A549 (cell line): ENCODE results near the gene TUBG2. TPM values are rescaled to one million over a fixed set of nuclear protein-coding genes. Genes with fewer than 3 reads are reported as not detected.
"Not testable (repeated sequence)": the region's sequence is repeated elsewhere in the genome, so short reads cannot be mapped to it uniquely, and the experiment has no call there.

Source experiments
- ATAC-seq, 2 experiments: fragments of 200-7000 bp in 1 of 2; fragments of >200 bp in 1 of 2; cut with Nextera tagmentation in 1 of 2; cut with Tn5 transposase in 1 of 2; 3 replicates each; pipeline versions ENCODE4 v1.8.0 to v1.9.1; 2018 to 2020; ENCODE audit warnings: mild to moderate bottlenecking in 1 of 2, moderate library complexity in 1 of 2
- CTCF ChIA-PET: fragments of 300-600 bp; sonication (Branson Sonifier 250); formaldehyde crosslinking; extraction: SDS; loops from one replicate; lab custom pipeline; 2021; ENCODE audit warnings: antibody characterized with exemption, inconsistent platforms; lab: Yijun Ruan, JAX
- POLR2A ChIA-PET: fragments of 350-600 bp; formaldehyde crosslinking; extraction: SDS; loops from one replicate; lab custom pipeline; 2021; ENCODE audit warnings: antibody characterized with exemption, inconsistent platforms; lab: Yijun Ruan, JAX
- DNase-seq, 2 experiments: peaks; one replicate each; pipeline versions ENCODE4 v3.0.0 to v3.0.0-alpha.2; 2011 to 2016; ENCODE audit warnings: low read depth in 1 of 2, low spot score in 1 of 2
- FAIRE-seq: peaks from 2 replicates; lab custom pipeline; 2011; peaks lifted over from hg19 to GRCh38; lab: Jason Lieb, UNC
- H3K27ac ChIP-seq, 2 experiments: fragments of >200 bp; sonication (Bioruptor Twin); formaldehyde crosslinking; 3 replicates each; pipeline ENCODE4 v1.5.1; 2016 to 2017
- H3K4me1 ChIP-seq: fragments of >200 bp; sonication (Bioruptor Twin); formaldehyde crosslinking; 3 replicates; pipeline ENCODE4 v1.6.1; 2016
- H3K4me2 ChIP-seq: fragments of >200 bp; sonication (Bioruptor Twin); formaldehyde crosslinking; 3 replicates; pipeline ENCODE4 v1.6.1; 2016
- H3K4me3 ChIP-seq: fragments of >200 bp; sonication (Bioruptor Twin); formaldehyde crosslinking; 3 replicates; pipeline ENCODE4 v1.5.1; 2016
- H3K9me3 ChIP-seq: fragments of >200 bp; sonication (Bioruptor Twin); formaldehyde crosslinking; 3 replicates; pipeline ENCODE4 v1.6.1; 2016
- ATOH8 ChIP-seq: fragments of 250-450 bp; sonication (Bioruptor Pico); IDR thresholded peaks from 2 replicates; pipeline ENCODE4 v1.5.0; 2020; ENCODE audit warnings: low read depth, mild to moderate bottlenecking, moderate library complexity
- BHLHE40 ChIP-seq: IDR thresholded peaks from 2 replicates; pipeline ENCODE4 v1.6.1; 2012; ENCODE audit warnings: low read depth, low read length, inconsistent platforms
- CBX8 ChIP-seq: fragments of 200-600 bp; sonication (generic); IDR thresholded peaks from 2 replicates; pipeline ENCODE4 v1.6.1; 2016
- FOSL2 ChIP-seq, 2 experiments: fragments of 450-650 bp in 1 of 2; fragments of >200 bp in 1 of 2; sonication (Bioruptor Twin) in 1 of 2; formaldehyde crosslinking; IDR thresholded peaks; 2 replicates each; pipeline versions ENCODE4 v1.5.0 to v1.6.1; 2016 to 2020; ENCODE audit warnings: mild to moderate bottlenecking in 1 of 2, moderate library complexity in 1 of 2
- HMGXB4 ChIP-seq: fragments of 250-450 bp; sonication (Bioruptor Pico); IDR thresholded peaks from 2 replicates; pipeline ENCODE4 v1.5.0; 2021; ENCODE audit warnings: mild to moderate bottlenecking, moderate library complexity, borderline replicate concordance
- NR3C1 ChIP-seq: fragments of >200 bp; sonication (Bioruptor Twin); formaldehyde crosslinking; IDR thresholded peaks from 3 replicates; pipeline ENCODE4 v1.6.1; 2017
- PHF8 ChIP-seq: fragments of 200-600 bp; sonication (generic); IDR thresholded peaks from 2 replicates; pipeline ENCODE4 v1.6.1; 2016; ENCODE audit warnings: low read depth, mild to moderate bottlenecking, antibody characterized with exemption, moderate library complexity, borderline replicate concordance
- POLR2A ChIP-seq: IDR thresholded peaks from 2 replicates; pipeline ENCODE4 v1.6.1; 2012; ENCODE audit warnings: mild to moderate bottlenecking, low read length
- POLR2AphosphoS2 ChIP-seq: conservative IDR thresholded peaks from 2 replicates; pipeline ENCODE4 v1.6.1; 2012; ENCODE audit warnings: low read length, improper control_type of control experiment, inconsistent platforms
- RNF2 ChIP-seq: fragments of 200-600 bp; sonication (generic); IDR thresholded peaks from 2 replicates; pipeline ENCODE4 v1.6.1; 2016; ENCODE audit warnings: low read depth, mild to moderate bottlenecking, antibody characterized with exemption, moderate library complexity, borderline replicate concordance
- SMC3 ChIP-seq: fragments of >200 bp; sonication (Bioruptor Twin); formaldehyde crosslinking; IDR thresholded peaks from 3 replicates; pipeline ENCODE4 v1.6.1; 2018; ENCODE audit warnings: inconsistent platforms
- USF2 ChIP-seq: fragments of 450-650 bp; IDR thresholded peaks from 2 replicates; pipeline ENCODE4 v1.6.1; 2014; ENCODE audit warnings: antibody characterized with exemption
- ZNF302 ChIP-seq: fragments of 250-450 bp; sonication (Bioruptor Pico); IDR thresholded peaks from 2 replicates; pipeline ENCODE4 v1.9.0; 2021; ENCODE audit warnings: inconsistent platforms, mild to moderate bottlenecking, moderate library complexity
- WGBS: methylation state at CpG from one replicate; pipeline ENCODE4 v1.1.6; 2017; ENCODE audit errors: missing lambda C conversion rate; 5-methylcytosine and 5-hydroxymethylcytosine counted together
- polyA plus RNA-seq, 4 experiments: library from polyadenylated mRNA; depleted of rRNA in 3 of 4; stranded (reverse); fragments of >200 nt; fragmentation: RNase III in 1 of 4; extraction: RNeasy Plus Mini Kit Qiagen cat#74134 plus additional on column Dnase treatment in 1 of 4; gene quantifications; 2 replicates in 3 of 4; 3 replicates in 1 of 4; pipeline ENCODE4 v1.2.3, GENCODE V29; 2011 to 2017

Gene TUBG2
- polyA plus RNA-seq, 2 of the 4 experiments (the other 2 are of a cell fraction): 14.9 to 30.6 TPM

GRCh38 chr17:42657824-42658588 lies 1.1 kb upstream of the TUBG2 start:
- H3K4me1 ChIP-seq: peaks cover 18% of the 10 kb centered on the region
- POLR2A ChIA-PET: interaction anchor here (1.6 to 1.8 kb wide), 2 partner anchors 9 to 49 kb away, joined by 6 to 12 read pairs; partner anchors contain the start of genes RETREG3 and TUBG1
- FAIRE-seq: no peak
- CTCF ChIA-PET: interaction anchor here (1.0 to 7.9 kb wide), 7 partner anchors 10 to 98 kb away, joined by 3 to 46 read pairs (median 8); partner anchors contain the start of genes CCR10 and PSMC3IP
- TF ChIP-seq BHLHE40: no peak
- TF ChIP-seq SMC3: no peak
- TF ChIP-seq USF2: no peak
- peak; percentile 87; the same call in 1 of the 2 replicates for TF ChIP-seq ATOH8 (CRISPR knock-in tag)
- TF ChIP-seq CBX8: no peak
- no peak for TF ChIP-seq PHF8
- no peak for TF ChIP-seq RNF2
- 0 out of 2 replicates have a peak, but pooled peaks have one; percentile 41 for TF ChIP-seq ZNF302 (CRISPR knock-in tag)
- TF ChIP-seq HMGXB4 (CRISPR knock-in tag): no peak
- no peak for TF ChIP-seq POLR2AphosphoS2
- no peak for TF ChIP-seq POLR2A
- TF ChIP-seq, all 56 proteins: peak for 2
- Histone ChIP-seq H3K4me3 (no peak overlapping the region), H3K4me2 (no peak overlapping the region; the same call in 2 of the 3 replicates), H3K9me3 (peaks cover 4% of the 10 kb centered on the region; the same call in 2 of the 3 replicates), H3K27ac (peak overlapping the region; percentile 85 to 94; a peak in 4 of 6 replicates)
- DNase-seq: no peak
- WGBS: 93% methylated on average over 9 of the region's 9 CpGs
- ATAC-seq: no peak

GRCh38 chr17:42659932-42660274 lies 819 bp downstream of the TUBG2 start:
- not testable (repeated sequence) for DNase-seq, FAIRE-seq, H3K9me3 ChIP-seq
- CTCF ChIA-PET: interaction anchor here (0.9 to 7.9 kb wide), 10 partner anchors 8 to 111 kb away, joined by 3 to 46 read pairs (median 8); partner anchors contain the start of genes CCR10, PLEKHH3 and PSMC3IP
- 83% methylated on average over 1 of the region's 14 CpGs for WGBS
- POLR2A ChIA-PET: interaction anchor here (0.9 to 1.8 kb wide), 4 partner anchors 7 to 51 kb away, joined by 6 to 15 read pairs (median 9); partner anchors contain the start of genes PLEKHH3, RETREG3 and TUBG1
- Histone ChIP-seq H3K4me1 (peaks cover 18% of the 10 kb centered on the region), H3K27ac (peak overlapping the region; percentile 85 to 94; a peak in 4 of 6 replicates), H3K4me3 (peak overlapping the region; percentile 67), H3K4me2 (peak overlapping the region; percentile 86)
- ATAC-seq: peak; percentile 45 to 49

- Histone ChIP-seq H3K4me3 (no peak overlapping the region), H3K9me3 (peaks cover 4% of the 10 kb centered on the region; the same call in 2 of the 3 replicates), H3K27ac (peak overlapping the region; percentile 23 to 39; a peak in 4 of 6 replicates), H3K4me1 (peaks cover 18% of the 10 kb centered on the region), H3K4me2 (peak overlapping the region; percentile 71)
- ChIA-PET POLR2A (interaction anchor here (0.8 to 1.3 kb wide), 4 partner anchors 16 to 163 kb away, joined by 3 read pairs; partner anchors contain the start of genes BECN1 and PLEKHH3), CTCF (interaction anchor here (0.9 to 7.9 kb wide), 11 partner anchors 12 to 112 kb away, joined by 3 to 46 read pairs (median 7); partner anchors contain the start of genes CCR10, PLEKHH3, PSMC3IP and TUBG1)
- DNase-seq (peak in 1 of 2 experiments; percentile 68), FAIRE-seq (no peak), ATAC-seq (peak; percentile 10 to 34; a peak in 3 of 6 replicates)
- TF ChIP-seq NR3C1 (no peak), FOSL2 (IDR thresholded peaks at IDR 0.05) (0 out of 2 replicates have a peak, but pooled peaks have one; percentile 42), FOSL2 (CRISPR knock-in tag; IDR thresholded peaks at IDR 0.05) (peak; percentile 69)
- 52% methylated on average over 7 of the region's 7 CpGs for WGBS
Observed at GRCh38 chr17:42660692-42661345, 1.7 kb downstream of the TUBG2 start.
